ENCODE data around the gene XRRA1.

XRRA1 gene

GRCh38 chr11:74824285-74824982 lies 124.5 kb downstream of the XRRA1 start:
- DNase-seq: no peak

- DNase-seq: no peak
Measured at GRCh38 chr11:74822170-74822569, 126.7 kb downstream of the XRRA1 start.

GRCh38 chr11:74820763-74821162 lies 128.1 kb downstream of the XRRA1 start:
- DNase-seq: no peak

- DNase-seq: no peak
Measured at GRCh38 chr11:74819400-74819799, 129.5 kb downstream of the XRRA1 start.

GRCh38 chr11:74818283-74818946 lies 130.5 kb downstream of the XRRA1 start:
- no peak for DNase-seq

GRCh38 chr11:74816664-74817063 lies 132.2 kb downstream of the XRRA1 start:
- DNase-seq: no peak

- no peak for DNase-seq
Measured at GRCh38 chr11:74815966-74816365, 132.9 kb downstream of the XRRA1 start.

GRCh38 chr11:74809801-74810200 lies 139.1 kb downstream of the XRRA1 start:
- DNase-seq: no peak

GRCh38 chr11:74806267-74806666 lies 142.6 kb downstream of the XRRA1 start:
- no peak for DNase-seq

- DNase-seq: no peak
Measured at GRCh38 chr11:74791333-74792100, 157.4 kb downstream of the XRRA1 start.
